Putamen (tissue), 1 donor: Measurements from ENCODE around the gene HOXA5.

Experiments
- DNase-seq: peaks from one replicate; pipeline ENCODE4 v3.0.0-alpha.2; 2016; ENCODE audit warnings: low spot score

Gene HOXA5

DNA sequence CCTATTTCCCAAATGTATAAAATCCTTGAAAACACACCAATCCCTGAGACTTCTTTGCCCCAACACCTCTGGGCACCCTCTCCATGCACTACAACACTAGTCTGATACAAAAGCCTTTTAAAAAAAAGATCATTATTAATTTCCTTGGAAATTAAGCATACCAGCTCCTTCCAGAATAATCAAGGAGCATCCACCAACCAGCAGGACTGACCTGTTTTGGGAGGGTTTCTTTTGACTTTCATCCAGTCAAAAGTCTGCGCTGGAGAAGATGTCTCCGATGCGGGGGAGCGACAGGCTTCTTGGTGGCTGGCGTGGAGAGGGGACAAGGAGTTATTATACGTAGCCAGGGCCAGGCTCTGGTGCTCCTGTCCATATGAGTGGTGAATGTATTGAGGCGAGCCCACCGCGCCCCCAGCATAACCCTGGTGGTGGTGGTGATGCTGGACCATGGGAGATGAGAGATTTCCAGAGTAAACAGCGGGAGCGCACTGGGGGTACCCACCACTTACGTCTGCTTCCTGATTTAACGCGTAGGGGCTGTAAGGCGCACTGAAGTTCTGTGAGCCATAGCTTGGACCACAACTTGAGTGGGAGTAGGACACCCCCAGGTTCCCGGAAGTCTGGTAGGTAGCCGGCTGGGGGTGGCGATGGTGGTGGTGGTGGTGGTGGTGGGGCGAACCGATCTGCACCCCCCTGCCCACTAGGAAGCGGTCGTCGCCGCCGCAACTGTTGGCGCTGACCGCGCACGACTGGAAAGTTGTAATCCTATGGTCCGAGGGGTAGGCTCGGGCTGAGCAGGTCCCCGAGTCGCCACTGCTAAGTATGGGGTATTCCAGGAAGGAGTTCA is 48.2 kb downstream of the HOXA5 start:
- DNase-seq = no peak

GRCh38 chr7:27094304-27095049 is 49.0 kb downstream of the HOXA5 start:
- no peak for DNase-seq

GRCh38 chr7:27093184-27093895 is 50.1 kb downstream of the HOXA5 start:
- no peak for DNase-seq

DNA sequence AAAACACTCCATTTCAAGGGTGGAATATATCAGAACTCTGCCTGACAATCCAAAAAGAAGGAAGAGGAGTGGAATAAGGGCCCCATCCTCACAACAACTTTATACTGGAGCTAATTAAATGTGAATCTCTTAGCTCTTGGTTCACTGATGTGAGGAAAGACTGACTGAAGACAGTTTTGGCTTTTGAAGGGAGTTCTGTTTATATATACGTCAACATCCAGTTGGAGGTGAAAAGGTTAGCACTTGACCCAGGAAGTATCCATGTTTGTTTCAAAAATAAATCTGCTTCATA is 50.7 kb downstream of the HOXA5 start:
- no peak for DNase-seq

DNA sequence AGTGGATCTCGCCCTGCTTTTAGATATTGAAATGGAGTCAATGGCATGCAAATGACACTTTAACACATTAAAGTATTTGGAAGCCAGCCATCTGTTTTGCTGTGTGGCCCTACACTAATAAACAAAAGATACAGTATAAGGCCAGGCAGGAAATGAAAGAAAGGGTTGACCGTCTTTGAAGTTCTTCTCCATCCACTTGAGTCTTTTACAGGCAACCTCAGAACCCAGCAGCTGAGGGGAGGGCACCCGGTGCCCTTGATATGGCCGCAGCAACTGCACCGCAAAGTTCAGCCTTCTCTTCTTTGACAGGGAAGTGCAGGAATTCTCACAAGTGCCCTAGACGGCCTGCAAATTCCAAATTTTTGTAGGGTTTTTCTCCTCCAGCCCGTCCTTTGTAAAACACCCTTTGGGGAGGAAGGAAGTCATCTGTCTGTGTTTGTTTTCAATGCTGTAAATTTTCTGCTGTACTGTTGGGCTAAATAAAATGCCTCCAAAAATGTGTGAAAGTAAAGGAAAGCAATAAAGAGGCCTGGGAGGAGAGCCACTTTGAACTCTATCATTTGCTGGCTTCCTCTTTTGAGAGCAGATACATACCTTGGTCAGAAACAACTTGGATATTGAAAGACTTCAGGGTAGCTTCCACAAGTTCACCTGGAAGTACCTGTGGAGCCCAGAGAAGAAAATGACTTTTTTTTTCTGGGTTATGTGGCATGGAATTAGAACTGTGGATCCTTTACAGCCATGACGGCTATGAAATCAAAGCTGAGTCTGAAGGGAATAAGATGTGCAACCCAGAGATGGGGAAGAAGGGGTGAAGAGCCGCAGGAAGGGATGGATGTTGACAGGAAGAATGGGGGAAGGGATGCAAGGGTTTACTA is 51.3 kb downstream of the HOXA5 start:
- no peak for DNase-seq

DNA sequence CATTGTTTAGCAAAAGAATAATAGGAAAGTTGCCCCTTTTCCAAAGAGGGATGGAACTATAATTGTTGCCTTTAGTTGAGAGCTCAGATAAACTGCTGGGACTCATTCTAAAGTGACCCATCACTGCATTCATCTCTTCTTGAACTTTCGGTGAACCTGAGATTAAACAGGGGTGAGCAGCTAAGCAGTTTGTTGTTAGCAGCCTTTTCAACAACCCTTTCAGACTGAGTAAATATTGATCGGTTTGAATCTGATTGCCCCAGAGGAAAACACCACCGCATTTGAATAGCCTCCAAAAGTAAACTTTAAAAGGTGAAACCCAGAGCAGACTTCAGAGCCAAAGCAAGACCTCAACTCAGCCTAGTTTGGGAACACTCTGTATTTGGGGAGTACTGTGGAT is 52.4 kb downstream of the HOXA5 start:
- DNase-seq = no peak
